ENCODE data around the gene RGS6. TPM values are rescaled to one million over a fixed set of nuclear protein-coding genes. Genes with fewer than 3 reads are reported as not detected.

RGS6 gene
- total and polyA plus RNA-seq, 2 donors (not counting 1 experiment from before 2014, with no cell fraction given), result not detected

GRCh38 chr14:72064501-72064900 lies 132.3 kb downstream of the RGS6 start:
- no peak for DNase-seq (ENCODE audit: low read depth in 2 of 2)
- no peak overlapping the region for H3K4me2 ChIP-seq (ENCODE audit: extremely low read depth, insufficient read depth, low read length)
- H3K27me3 ChIP-seq (ENCODE audit: control insufficient read depth, insufficient read depth, low read length), result no peaks in the 10 kb centered on the region
- H3K36me3 ChIP-seq (ENCODE audit: control insufficient read depth, insufficient read depth, low read length), result no peaks in the 10 kb centered on the region
- no peak overlapping the region for H3K9ac ChIP-seq (ENCODE audit: insufficient read depth, low read length)
- no peaks in the 10 kb centered on the region for H4K20me1 ChIP-seq (ENCODE audit: control insufficient read depth, extremely low read depth, insufficient read depth, low read length)
- H3K4me3 ChIP-seq (replicated peaks in 1 of 4; ENCODE audit: control extremely low read depth in 1 of 4, insufficient read depth in 1 of 4, low read depth in 3 of 4, low read length in 4 of 4), result no peak overlapping the region
- no peaks in the 10 kb centered on the region for H3K9me3 ChIP-seq (ENCODE audit: control insufficient read depth, insufficient read depth, low read depth, low read length)
- no peak for TF ChIP-seq EZH2 (IDR thresholded peaks at IDR 0.05; ENCODE audit: low read length, missing control alignments)
- TF ChIP-seq CTCF (conservative IDR thresholded peaks at IDR 0.05 in 1 of 2, IDR thresholded peaks at IDR 0.05 in 1 of 2; ENCODE audit: low read depth in 1 of 2, low read length in 2 of 2), result no peak
- no peaks in the 10 kb centered on the region for H3K4me1 ChIP-seq (ENCODE audit: control insufficient read depth, extremely low read depth, insufficient read depth, low read length)
- H3K27ac ChIP-seq (ENCODE audit: insufficient read depth, low read length), result no peak overlapping the region
- H3K79me2 ChIP-seq (ENCODE audit: control insufficient read depth, insufficient read depth, low read length), result no peaks in the 10 kb centered on the region
- H2AFZ ChIP-seq (ENCODE audit: low read length), result no peak overlapping the region

- Histone ChIP-seq H4K20me1 (ENCODE audit: control insufficient read depth, extremely low read depth, insufficient read depth, low read length) (no peaks in the 10 kb centered on the region), H3K27ac (ENCODE audit: insufficient read depth, low read length) (no peak overlapping the region), H3K79me2 (ENCODE audit: control insufficient read depth, insufficient read depth, low read length) (no peaks in the 10 kb centered on the region), H3K4me2 (ENCODE audit: extremely low read depth, insufficient read depth, low read length) (no peak overlapping the region), H3K4me3 (replicated peaks in 1 of 4; ENCODE audit: control extremely low read depth in 1 of 4, insufficient read depth in 1 of 4, low read depth in 3 of 4, low read length in 4 of 4) (no peak overlapping the region), H3K9ac (ENCODE audit: insufficient read depth, low read length) (no peak overlapping the region), H3K4me1 (ENCODE audit: control insufficient read depth, extremely low read depth, insufficient read depth, low read length) (no peaks in the 10 kb centered on the region), H3K36me3 (ENCODE audit: control insufficient read depth, insufficient read depth, low read length) (no peaks in the 10 kb centered on the region), H3K9me3 (ENCODE audit: control insufficient read depth, insufficient read depth, low read depth, low read length) (no peaks in the 10 kb centered on the region), H2AFZ (ENCODE audit: low read length) (no peak overlapping the region), H3K27me3 (ENCODE audit: control insufficient read depth, insufficient read depth, low read length) (no peaks in the 10 kb centered on the region)
- TF ChIP-seq EZH2 (IDR thresholded peaks at IDR 0.05; ENCODE audit: low read length, missing control alignments), result no peak
- no peak for TF ChIP-seq CTCF (conservative IDR thresholded peaks at IDR 0.05 in 1 of 2, IDR thresholded peaks at IDR 0.05 in 1 of 2; ENCODE audit: low read depth in 1 of 2, low read length in 2 of 2)
- DNase-seq (ENCODE audit: low read depth in 2 of 2), result no peak
These were observed 138.2 kb downstream of the RGS6 start for GRCh38 chr14:72070458-72070857.

- H3K27ac ChIP-seq (ENCODE audit: insufficient read depth, low read length), result no peak overlapping the region
- H3K27me3 ChIP-seq (ENCODE audit: control insufficient read depth, insufficient read depth, low read length), result no peaks in the 10 kb centered on the region
- H3K9ac ChIP-seq (ENCODE audit: insufficient read depth, low read length), result no peak overlapping the region
- no peak overlapping the region for H3K4me2 ChIP-seq (ENCODE audit: extremely low read depth, insufficient read depth, low read length)
- DNase-seq (ENCODE audit: low read depth in 2 of 2), result no peak
- no peaks in the 10 kb centered on the region for H3K4me1 ChIP-seq (ENCODE audit: control insufficient read depth, extremely low read depth, insufficient read depth, low read length)
- H3K79me2 ChIP-seq (ENCODE audit: control insufficient read depth, insufficient read depth, low read length), result no peaks in the 10 kb centered on the region
- no peaks in the 10 kb centered on the region for H3K9me3 ChIP-seq (ENCODE audit: control insufficient read depth, insufficient read depth, low read depth, low read length)
- H3K4me3 ChIP-seq (replicated peaks in 1 of 4; ENCODE audit: control extremely low read depth in 1 of 4, insufficient read depth in 1 of 4, low read depth in 3 of 4, low read length in 4 of 4), result no peak overlapping the region
- no peak overlapping the region for H2AFZ ChIP-seq (ENCODE audit: low read length)
- TF ChIP-seq EZH2 (IDR thresholded peaks at IDR 0.05; ENCODE audit: low read length, missing control alignments), result no peak
- TF ChIP-seq CTCF (conservative IDR thresholded peaks at IDR 0.05 in 1 of 2, IDR thresholded peaks at IDR 0.05 in 1 of 2; ENCODE audit: low read depth in 1 of 2, low read length in 2 of 2), result no peak
- no peaks in the 10 kb centered on the region for H4K20me1 ChIP-seq (ENCODE audit: control insufficient read depth, extremely low read depth, insufficient read depth, low read length)
- H3K36me3 ChIP-seq (ENCODE audit: control insufficient read depth, insufficient read depth, low read length), result no peaks in the 10 kb centered on the region
These were observed 143.6 kb downstream of the RGS6 start for GRCh38 chr14:72075649-72076334.

Data from fibroblast of lung (primary cell).